A549 (cell line): ENCODE measurements around the gene CBARP. TPM values are rescaled to one million over a fixed set of nuclear protein-coding genes. Genes with fewer than 3 reads are reported as not detected.

Experiments used
- ATAC-seq, 2 experiments: fragments of 200-7000 bp in 1 of 2; fragments of >200 bp in 1 of 2; cut with Nextera tagmentation in 1 of 2; cut with Tn5 transposase in 1 of 2; 3 replicates each; pipeline versions ENCODE4 v1.8.0 to v1.9.1; 2018 to 2020; ENCODE audit warnings: mild to moderate bottlenecking in 1 of 2, moderate library complexity in 1 of 2
- CTCF ChIA-PET: fragments of 300-600 bp; sonication (Branson Sonifier 250); formaldehyde crosslinking; extraction: SDS; loops from one replicate; lab custom pipeline; 2021; ENCODE audit warnings: antibody characterized with exemption, inconsistent platforms; lab: Yijun Ruan, JAX
- POLR2A ChIA-PET: fragments of 350-600 bp; formaldehyde crosslinking; extraction: SDS; loops from one replicate; lab custom pipeline; 2021; ENCODE audit warnings: antibody characterized with exemption, inconsistent platforms; lab: Yijun Ruan, JAX
- DNase-seq, 2 experiments: peaks; one replicate each; pipeline versions ENCODE4 v3.0.0 to v3.0.0-alpha.2; 2011 to 2016; ENCODE audit warnings: low read depth in 1 of 2, low spot score in 1 of 2
- FAIRE-seq: peaks from 2 replicates; lab custom pipeline; 2011; peaks lifted over from hg19 to GRCh38; lab: Jason Lieb, UNC
- H3K27ac ChIP-seq, 2 experiments: fragments of >200 bp; sonication (Bioruptor Twin); formaldehyde crosslinking; 3 replicates each; pipeline ENCODE4 v1.5.1; 2016 to 2017
- H3K4me1 ChIP-seq: fragments of >200 bp; sonication (Bioruptor Twin); formaldehyde crosslinking; 3 replicates; pipeline ENCODE4 v1.6.1; 2016
- H3K4me2 ChIP-seq: fragments of >200 bp; sonication (Bioruptor Twin); formaldehyde crosslinking; 3 replicates; pipeline ENCODE4 v1.6.1; 2016
- H3K4me3 ChIP-seq: fragments of >200 bp; sonication (Bioruptor Twin); formaldehyde crosslinking; 3 replicates; pipeline ENCODE4 v1.5.1; 2016
- H3K9me3 ChIP-seq: fragments of >200 bp; sonication (Bioruptor Twin); formaldehyde crosslinking; 3 replicates; pipeline ENCODE4 v1.6.1; 2016
- BCL3 ChIP-seq: fragments of >200 bp; sonication (Bioruptor Twin); formaldehyde crosslinking; IDR thresholded peaks from 3 replicates; pipeline ENCODE4 v1.6.1; 2016
- CBX2 ChIP-seq: fragments of 200-600 bp; sonication (generic); IDR thresholded peaks from 2 replicates; pipeline ENCODE4 v1.6.1; 2016; ENCODE audit warnings: low read depth, mild to moderate bottlenecking, borderline replicate concordance
- ELK1 ChIP-seq: fragments of 150-350 bp; IDR thresholded peaks from 2 replicates; pipeline ENCODE4 v1.6.1; 2014; ENCODE audit warnings: low read depth, mild to moderate bottlenecking, low read length
- HOXA7 ChIP-seq: fragments of 250-450 bp; sonication (Bioruptor Pico); IDR thresholded peaks from 2 replicates; pipeline ENCODE4 v1.5.0; 2020; ENCODE audit warnings: mild to moderate bottlenecking, moderate library complexity
- HOXB13 ChIP-seq: fragments of 250-450 bp; sonication (Bioruptor Pico); IDR thresholded peaks from 2 replicates; pipeline ENCODE4 v1.5.0; 2020; ENCODE audit warnings: low read depth, mild to moderate bottlenecking, moderate library complexity
- JUN ChIP-seq, 2 experiments: fragments of >200 bp; sonication (Bioruptor Twin); formaldehyde crosslinking; IDR thresholded peaks; 2 replicates in 1 of 2; 3 replicates in 1 of 2; pipeline ENCODE4 v1.6.1; 2016 to 2017
- JUNB ChIP-seq: fragments of >200 bp; sonication (Bioruptor Twin); formaldehyde crosslinking; IDR thresholded peaks from 2 replicates; pipeline ENCODE4 v1.6.1; 2016
- KDM1A ChIP-seq: fragments of 200-600 bp; sonication (generic); IDR thresholded peaks from 2 replicates; pipeline ENCODE4 v1.6.1; 2016; ENCODE audit warnings: low read depth, mild to moderate bottlenecking
- MAZ ChIP-seq: fragments of 150-350 bp; IDR thresholded peaks from 2 replicates; pipeline ENCODE4 v1.6.1; 2014; ENCODE audit warnings: antibody characterized with exemption, low read depth, low read length, borderline replicate concordance
- MYC ChIP-seq: IDR thresholded peaks from 2 replicates; pipeline ENCODE4 v1.6.1; 2012; ENCODE audit warnings: mild to moderate bottlenecking, inconsistent platforms, low read length, improper control_type of control experiment, borderline replicate concordance
- NFE2L2 ChIP-seq: fragments of 150-350 bp; conservative IDR thresholded peaks from 2 replicates; pipeline ENCODE4 v1.6.1; 2014; ENCODE audit warnings: low read length
- NR3C1 ChIP-seq: fragments of >200 bp; sonication (Bioruptor Twin); formaldehyde crosslinking; IDR thresholded peaks from 3 replicates; pipeline ENCODE4 v1.6.1; 2017
- POLR2A ChIP-seq: IDR thresholded peaks from 2 replicates; pipeline ENCODE4 v1.6.1; 2012; ENCODE audit warnings: mild to moderate bottlenecking, low read length
- RARB ChIP-seq: fragments of 250-450 bp; sonication (Bioruptor Pico); IDR thresholded peaks from 2 replicates; pipeline ENCODE4 v1.8.0; 2021; ENCODE audit warnings: mild to moderate bottlenecking, moderate library complexity
- REST ChIP-seq: fragments of 200-600 bp; sonication (generic); IDR thresholded peaks from 2 replicates; pipeline ENCODE4 v1.6.1; 2016; ENCODE audit warnings: antibody characterized with exemption, mild to moderate bottlenecking, moderate library complexity
- SMC3 ChIP-seq: fragments of >200 bp; sonication (Bioruptor Twin); formaldehyde crosslinking; IDR thresholded peaks from 3 replicates; pipeline ENCODE4 v1.6.1; 2018; ENCODE audit warnings: inconsistent platforms
- ZFP36 ChIP-seq: fragments of 450-650 bp; IDR thresholded peaks from 2 replicates; pipeline ENCODE4 v1.6.1; 2014; ENCODE audit warnings: borderline replicate concordance; ENCODE audit not compliant: partially characterized antibody
- WGBS: methylation state at CpG from one replicate; pipeline ENCODE4 v1.1.6; 2017; ENCODE audit errors: missing lambda C conversion rate; 5-methylcytosine and 5-hydroxymethylcytosine counted together
- polyA plus RNA-seq, 4 experiments: library from polyadenylated mRNA; depleted of rRNA in 3 of 4; stranded (reverse); fragments of >200 nt; fragmentation: RNase III in 1 of 4; extraction: RNeasy Plus Mini Kit Qiagen cat#74134 plus additional on column Dnase treatment in 1 of 4; gene quantifications; 2 replicates in 3 of 4; 3 replicates in 1 of 4; pipeline ENCODE4 v1.2.3, GENCODE V29; 2011 to 2017
- TF ChIP-seq, protein P1 (sequence below): IDR thresholded peaks from 2 replicates; pipeline ENCODE4 v1.6.1; 2012; ENCODE audit warnings: low read depth, borderline replicate concordance
- TF ChIP-seq, protein P2 (sequence below): fragments of 250-450 bp; sonication (Bioruptor Pico); IDR thresholded peaks from 2 replicates; pipeline ENCODE4 v1.5.0; 2020; ENCODE audit warnings: low read depth, mild to moderate bottlenecking, moderate library complexity

CBARP gene
- polyA plus RNA-seq, 2 of the 4 experiments (the other 2 are of a cell fraction): 0.19 to 2.0 TPM

DNA sequence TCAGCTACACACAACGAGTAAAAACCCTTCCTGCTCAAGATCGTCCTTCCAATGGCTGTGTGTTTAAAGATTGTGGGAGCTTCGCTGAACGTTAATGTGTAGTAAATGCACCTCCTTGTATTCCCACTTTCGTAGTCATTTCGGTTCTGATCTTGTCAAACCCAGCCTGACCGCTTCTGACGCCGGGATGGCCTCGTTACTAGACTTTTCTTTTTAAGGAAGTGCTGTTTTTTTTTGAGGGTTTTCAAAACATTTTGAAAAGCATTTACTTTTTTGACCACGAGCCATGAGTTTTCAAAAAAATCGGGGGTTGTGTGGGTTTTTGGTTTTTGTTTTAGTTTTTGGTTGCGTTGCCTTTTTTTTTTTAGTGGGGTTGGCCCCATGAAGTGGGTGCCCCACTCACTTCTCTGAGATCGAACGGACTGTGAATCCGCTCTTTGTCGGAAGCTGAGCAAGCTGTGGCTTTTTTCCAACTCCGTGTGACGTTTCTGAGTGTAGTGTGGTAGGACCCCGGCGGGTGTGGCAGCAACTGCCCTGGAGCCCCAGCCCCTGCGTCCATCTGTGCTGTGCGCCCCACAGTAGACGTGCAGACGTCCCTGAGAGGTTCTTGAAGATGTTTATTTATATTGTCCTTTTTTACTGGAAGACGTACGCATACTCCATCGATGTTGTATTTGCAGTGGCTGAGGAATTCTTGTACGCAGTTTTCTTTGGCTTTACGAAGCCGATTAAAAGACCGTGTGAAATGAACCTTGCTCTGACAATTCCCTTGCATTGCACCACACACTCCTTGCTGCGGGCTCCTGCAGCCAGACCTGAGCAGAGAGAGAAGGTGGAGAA lies 34.8 kb upstream of the CBARP start:
- TF ChIP-seq, protein P1, sequence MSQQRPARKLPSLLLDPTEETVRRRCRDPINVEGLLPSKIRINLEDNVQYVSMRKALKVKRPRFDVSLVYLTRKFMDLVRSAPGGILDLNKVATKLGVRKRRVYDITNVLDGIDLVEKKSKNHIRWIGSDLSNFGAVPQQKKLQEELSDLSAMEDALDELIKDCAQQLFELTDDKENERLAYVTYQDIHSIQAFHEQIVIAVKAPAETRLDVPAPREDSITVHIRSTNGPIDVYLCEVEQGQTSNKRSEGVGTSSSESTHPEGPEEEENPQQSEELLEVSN: no peak
- TF ChIP-seq NR3C1: no peak
- 0 out of 5 replicates have a peak, but pooled peaks of 1 of the 2 experiments have one; percentile 17 for TF ChIP-seq JUN (IDR thresholded peaks at IDR 0.05)
- Histone ChIP-seq H3K4me1 (peaks cover 55% of the 10 kb centered on the region), H3K27ac (no peak overlapping the region), H3K4me2 (no peak overlapping the region), H3K4me3 (no peak overlapping the region), H3K9me3 (no peaks in the 10 kb centered on the region)
- no peak for DNase-seq
- 93% methylated on average over 33 of the region's 33 CpGs for WGBS
- POLR2A ChIA-PET: interaction anchor here (0.6 to 0.8 kb wide), 2 partner anchors 20 to 172 kb away, joined by 4 to 6 read pairs; no protein-coding TSS in a partner anchor
- CTCF ChIA-PET: interaction anchor here (0.7 to 5.3 kb wide), 2 partner anchors 20 to 28 kb away, joined by 3 to 39 read pairs; no protein-coding TSS in a partner anchor
- no peak for ATAC-seq
- no peak for FAIRE-seq

GRCh38 chr19:1271528-1272422 lies 34.0 kb upstream of the CBARP start:
- DNase-seq: no peak
- Histone ChIP-seq H3K4me3 (no peak overlapping the region), H3K4me2 (peak overlapping the region; percentile 97), H3K27ac (peak overlapping the region in 1 of 2 experiments; percentile 99; a peak in 2 of 6 replicates), H3K9me3 (no peaks in the 10 kb centered on the region), H3K4me1 (peaks cover 59% of the 10 kb centered on the region)
- 97% methylated on average over 22 of the region's 37 CpGs for whole genome bisulfite sequencing
- no peak for ATAC-seq
- no peak for FAIRE-seq
- TF ChIP-seq, protein P2, sequence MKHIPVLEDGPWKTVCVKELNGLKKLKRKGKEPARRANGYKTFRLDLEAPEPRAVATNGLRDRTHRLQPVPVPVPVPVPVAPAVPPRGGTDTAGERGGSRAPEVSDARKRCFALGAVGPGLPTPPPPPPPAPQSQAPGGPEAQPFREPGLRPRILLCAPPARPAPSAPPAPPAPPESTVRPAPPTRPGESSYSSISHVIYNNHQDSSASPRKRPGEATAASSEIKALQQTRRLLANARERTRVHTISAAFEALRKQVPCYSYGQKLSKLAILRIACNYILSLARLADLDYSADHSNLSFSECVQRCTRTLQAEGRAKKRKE (CRISPR knock-in tag): no peak
- TF ChIP-seq REST (no peak), ELK1 (no peak), RARB (CRISPR knock-in tag) (no peak), MAZ (no peak), HOXB13 (CRISPR knock-in tag) (no peak), HOXA7 (CRISPR knock-in tag) (no peak), JUNB (no peak), CBX2 (no peak), KDM1A (no peak), BCL3 (no peak), ZFP36 (no peak), POLR2A (no peak), NFE2L2 (no peak), MYC (no peak), SMC3 (no peak)
- ChIA-PET CTCF (interaction anchor here (0.7 to 5.3 kb wide), 2 partner anchors 19 to 27 kb away, joined by 3 to 39 read pairs; no protein-coding TSS in a partner anchor), POLR2A (no interaction called here)
